ENCODE results near the gene CSF3R.
A peak's percentile ranks its signal among the peaks of the same experiment; 100 is the strongest.

The CSF3R gene

GRCh38 chr1:36455386-36455785 lies 27.3 kb downstream of the CSF3R start:
- FAIRE-seq (no peak), DNase-seq (ENCODE audit: insufficient read length, low spot score) (no peak)
- TF ChIP-seq, protein P1, sequence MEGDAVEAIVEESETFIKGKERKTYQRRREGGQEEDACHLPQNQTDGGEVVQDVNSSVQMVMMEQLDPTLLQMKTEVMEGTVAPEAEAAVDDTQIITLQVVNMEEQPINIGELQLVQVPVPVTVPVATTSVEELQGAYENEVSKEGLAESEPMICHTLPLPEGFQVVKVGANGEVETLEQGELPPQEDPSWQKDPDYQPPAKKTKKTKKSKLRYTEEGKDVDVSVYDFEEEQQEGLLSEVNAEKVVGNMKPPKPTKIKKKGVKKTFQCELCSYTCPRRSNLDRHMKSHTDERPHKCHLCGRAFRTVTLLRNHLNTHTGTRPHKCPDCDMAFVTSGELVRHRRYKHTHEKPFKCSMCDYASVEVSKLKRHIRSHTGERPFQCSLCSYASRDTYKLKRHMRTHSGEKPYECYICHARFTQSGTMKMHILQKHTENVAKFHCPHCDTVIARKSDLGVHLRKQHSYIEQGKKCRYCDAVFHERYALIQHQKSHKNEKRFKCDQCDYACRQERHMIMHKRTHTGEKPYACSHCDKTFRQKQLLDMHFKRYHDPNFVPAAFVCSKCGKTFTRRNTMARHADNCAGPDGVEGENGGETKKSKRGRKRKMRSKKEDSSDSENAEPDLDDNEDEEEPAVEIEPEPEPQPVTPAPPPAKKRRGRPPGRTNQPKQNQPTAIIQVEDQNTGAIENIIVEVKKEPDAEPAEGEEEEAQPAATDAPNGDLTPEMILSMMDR (IDR thresholded peaks at IDR 0.05; ENCODE audit: insufficient read depth, missing control alignments), result no peak

GRCh38 chr1:36453600-36454388 lies 28.9 kb downstream of the CSF3R start:
- DNase-seq (ENCODE audit: insufficient read length, low spot score), result no peak
- no peak for FAIRE-seq
- TF ChIP-seq, protein P1 (IDR thresholded peaks at IDR 0.05; ENCODE audit: insufficient read depth, missing control alignments), result no peak

- FAIRE-seq, result no peak
- TF ChIP-seq, protein P1 (IDR thresholded peaks at IDR 0.05; ENCODE audit: insufficient read depth, missing control alignments), result no peak
- no peak for DNase-seq (ENCODE audit: insufficient read length, low spot score)
Measured at GRCh38 chr1:36453051-36453450, 29.7 kb downstream of the CSF3R start.

DNA sequence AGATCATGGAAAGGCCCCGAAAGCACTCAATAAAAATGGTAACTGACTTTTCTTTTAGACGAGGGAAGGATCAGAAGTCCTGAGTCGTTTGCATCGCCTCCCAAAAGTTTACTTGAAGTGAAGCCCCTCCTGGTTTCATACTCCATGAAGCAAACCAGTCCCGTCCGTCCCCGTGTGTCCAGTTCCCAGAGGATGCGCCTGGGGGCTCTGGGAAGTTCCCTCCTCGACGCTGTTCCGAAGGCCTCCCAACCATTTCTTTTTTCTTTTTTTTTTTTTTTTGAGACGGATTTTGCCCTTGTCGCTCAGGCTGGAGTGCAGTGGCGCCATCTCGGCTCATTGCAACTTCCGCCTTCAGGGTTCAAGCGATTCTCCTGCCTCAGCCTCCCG lies 31.8 kb downstream of the CSF3R start:
- FAIRE-seq (no peak), DNase-seq (ENCODE audit: insufficient read length, low spot score) (no peak)
- TF ChIP-seq, protein P1 (IDR thresholded peaks at IDR 0.05; ENCODE audit: insufficient read depth, missing control alignments), result no peak

GRCh38 chr1:36450270-36450918 lies 32.3 kb downstream of the CSF3R start, which contains the start of gene OSCP1:
TSS of gene OSCP1 (minus strand) at chr1:36450451. CDS start at chr1:36450369, 82 bp downstream.
- FAIRE-seq (no peak), DNase-seq (ENCODE audit: insufficient read length, low spot score) (peak; percentile 100)
- TF ChIP-seq, protein P1 (IDR thresholded peaks at IDR 0.05; ENCODE audit: insufficient read depth, missing control alignments), result no peak

DNA sequence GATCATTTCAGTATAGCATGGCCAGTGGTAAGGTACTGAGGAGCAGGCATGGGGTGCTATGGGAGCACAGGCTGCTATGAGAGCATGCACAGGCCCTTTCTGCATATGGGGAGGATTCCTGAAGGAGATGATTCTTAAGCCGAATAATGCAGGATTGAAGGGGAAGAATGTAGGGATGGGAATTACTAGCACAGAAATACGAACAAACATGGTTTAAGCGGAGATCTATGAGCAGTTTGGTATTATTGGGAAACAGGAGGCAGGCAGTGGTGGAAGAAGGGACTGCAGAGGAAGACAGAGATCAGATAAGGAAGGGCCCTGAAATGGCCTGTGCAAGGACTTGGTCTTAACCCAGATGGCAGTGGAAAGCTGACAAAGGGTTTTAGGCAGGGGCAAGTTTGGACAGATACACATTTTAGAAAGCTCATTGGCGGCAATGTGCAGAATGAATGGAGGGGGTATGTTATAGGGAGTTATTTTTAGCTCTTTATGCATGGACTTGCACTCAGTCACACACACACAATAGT lies 34.1 kb downstream of the CSF3R start:
- FAIRE-seq (no peak), DNase-seq (ENCODE audit: insufficient read length, low spot score) (no peak)
- TF ChIP-seq, protein P1 (IDR thresholded peaks at IDR 0.05; ENCODE audit: insufficient read depth, missing control alignments), result no peak

All from D721Med (cell line).